ENCODE results near the gene FAM227B.

The FAM227B gene

GRCh38 chr15:49303003-49303402 lies 317.6 kb downstream of the FAM227B start:
- no peak for DNase-seq (ENCODE audit: extremely low read depth, insufficient read length)
- no peak for TF ChIP-seq CTCF (IDR thresholded peaks at IDR 0.05; ENCODE audit: insufficient read depth, low read length, poor library complexity, severe bottlenecking)
- H3K36me3 ChIP-seq (ENCODE audit: control insufficient read depth, insufficient read depth, low read length): peaks cover 2% of the 10 kb centered on the region
- H3K4me3 ChIP-seq (replicated peaks; ENCODE audit: low read depth, low read length): no peak overlapping the region
- H3K27me3 ChIP-seq (replicated peaks; ENCODE audit: control insufficient read depth, insufficient read depth, low read length): no peaks in the 10 kb centered on the region

DNA sequence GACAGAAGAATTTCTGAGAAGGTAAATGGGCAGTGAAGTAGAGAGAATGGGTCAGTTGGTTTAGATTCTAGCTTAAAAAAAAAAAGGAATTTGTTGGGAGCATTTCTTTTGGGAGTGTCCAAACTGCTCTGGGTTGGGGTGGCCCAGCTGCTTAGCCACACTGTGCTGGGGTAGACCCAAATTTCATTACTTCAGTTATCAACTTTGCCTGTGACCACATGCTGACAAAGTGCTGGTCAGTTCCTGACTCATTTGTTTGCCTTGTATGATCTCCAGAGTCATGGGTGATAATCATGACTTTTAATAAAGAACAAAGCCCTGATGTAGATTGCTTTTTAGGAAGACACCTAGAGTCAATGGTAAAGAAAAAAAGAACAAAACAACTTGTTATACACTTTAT lies 319.1 kb downstream of the FAM227B start:
- Histone ChIP-seq H3K36me3 (ENCODE audit: control insufficient read depth, insufficient read depth, low read length) (peaks cover 2% of the 10 kb centered on the region), H3K27me3 (replicated peaks; ENCODE audit: control insufficient read depth, insufficient read depth, low read length) (no peaks in the 10 kb centered on the region), H3K4me3 (replicated peaks; ENCODE audit: low read depth, low read length) (no peak overlapping the region)
- no peak for TF ChIP-seq CTCF (IDR thresholded peaks at IDR 0.05; ENCODE audit: insufficient read depth, low read length, poor library complexity, severe bottlenecking)
- no peak for DNase-seq (ENCODE audit: extremely low read depth, insufficient read length)

- Histone ChIP-seq H3K36me3 (ENCODE audit: control insufficient read depth, insufficient read depth, low read length) (peaks cover 2% of the 10 kb centered on the region), H3K27me3 (replicated peaks; ENCODE audit: control insufficient read depth, insufficient read depth, low read length) (no peaks in the 10 kb centered on the region), H3K4me3 (replicated peaks; ENCODE audit: low read depth, low read length) (no peak overlapping the region)
- TF ChIP-seq CTCF (IDR thresholded peaks at IDR 0.05; ENCODE audit: insufficient read depth, low read length, poor library complexity, severe bottlenecking): no peak
- no peak for DNase-seq (ENCODE audit: extremely low read depth, insufficient read length)
Observed at GRCh38 chr15:49300856-49301255, 319.8 kb downstream of the FAM227B start.

DNA sequence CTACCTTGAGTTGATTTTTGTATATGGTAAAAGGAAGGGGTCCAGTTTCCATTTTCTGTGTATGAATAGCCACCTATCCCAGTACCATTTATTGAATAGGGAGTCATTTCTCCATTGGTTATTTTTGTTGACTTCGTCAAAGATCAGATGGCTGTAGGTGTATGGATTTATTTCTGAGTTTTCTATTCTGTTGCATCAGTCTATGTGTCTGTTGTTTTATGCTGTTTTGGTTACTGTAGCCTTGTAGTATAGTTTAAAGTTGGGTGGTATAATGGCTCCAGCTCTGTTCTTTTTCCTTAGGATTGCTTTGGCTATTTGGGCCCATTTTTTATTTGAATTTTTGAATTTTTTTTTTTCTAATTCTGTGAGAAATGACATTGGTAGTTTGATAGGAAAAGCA lies 323.0 kb downstream of the FAM227B start:
- no peaks in the 10 kb centered on the region for H3K27me3 ChIP-seq (replicated peaks; ENCODE audit: control insufficient read depth, insufficient read depth, low read length)
- H3K36me3 ChIP-seq (ENCODE audit: control insufficient read depth, insufficient read depth, low read length): no peaks in the 10 kb centered on the region; the same call in none of the 2 replicates
- no peak for TF ChIP-seq CTCF (IDR thresholded peaks at IDR 0.05; ENCODE audit: insufficient read depth, low read length, poor library complexity, severe bottlenecking)
- DNase-seq (ENCODE audit: extremely low read depth, insufficient read length): no peak
- H3K4me3 ChIP-seq (replicated peaks; ENCODE audit: low read depth, low read length): no peak overlapping the region

GRCh38 chr15:49296258-49296657 lies 324.4 kb downstream of the FAM227B start:
- Histone ChIP-seq H3K36me3 (ENCODE audit: control insufficient read depth, insufficient read depth, low read length) (no peaks in the 10 kb centered on the region; the same call in none of the 2 replicates), H3K27me3 (replicated peaks; ENCODE audit: control insufficient read depth, insufficient read depth, low read length) (no peaks in the 10 kb centered on the region), H3K4me3 (replicated peaks; ENCODE audit: low read depth, low read length) (no peak overlapping the region)
- DNase-seq (ENCODE audit: extremely low read depth, insufficient read length): no peak
- no peak for TF ChIP-seq CTCF (IDR thresholded peaks at IDR 0.05; ENCODE audit: insufficient read depth, low read length, poor library complexity, severe bottlenecking)

DNA sequence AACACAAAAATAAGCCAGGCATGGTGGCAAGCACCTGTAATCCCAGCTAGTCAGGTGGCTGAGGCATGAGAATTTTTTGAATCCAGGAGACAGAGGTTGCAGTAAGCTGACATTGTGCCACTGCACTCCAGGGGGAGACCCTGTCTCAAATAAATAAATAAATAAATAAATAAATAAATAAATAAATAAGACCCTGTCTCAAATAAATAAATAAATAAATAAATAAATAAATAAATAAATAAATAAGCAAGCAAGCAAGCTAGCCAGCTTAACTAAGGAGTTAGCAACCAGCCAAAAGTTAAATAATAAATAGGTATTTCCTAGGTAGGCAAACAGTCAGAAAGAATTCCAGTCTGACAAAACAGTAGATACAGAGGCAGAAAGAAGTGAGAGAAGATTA lies 326.7 kb downstream of the FAM227B start:
- TF ChIP-seq CTCF (IDR thresholded peaks at IDR 0.05; ENCODE audit: insufficient read depth, low read length, poor library complexity, severe bottlenecking): no peak
- H3K36me3 ChIP-seq (ENCODE audit: control insufficient read depth, insufficient read depth, low read length): peaks cover 2% of the 10 kb centered on the region

More for the DNA sequence above, 326.7 kb downstream of the FAM227B start:
- DNase-seq (ENCODE audit: extremely low read depth, insufficient read length): no peak
- Histone ChIP-seq H3K27me3 (replicated peaks; ENCODE audit: control insufficient read depth, insufficient read depth, low read length) (no peaks in the 10 kb centered on the region), H3K4me3 (replicated peaks; ENCODE audit: low read depth, low read length) (no peak overlapping the region)

Data from GM06990 (cell line).